Measurements from ENCODE around the gene CEP164.

GRCh38 chr11:117385471-117385870 is 57.8 kb downstream of the CEP164 start:
- TF ChIP-seq TAF1 (IDR thresholded peaks at IDR 0.05; ENCODE audit: borderline replicate concordance, insufficient read depth, low read length) (no peak), POLR2AphosphoS5 (IDR thresholded peaks at IDR 0.05; ENCODE audit: low read depth, low read length) (no peak), REST (IDR thresholded peaks at IDR 0.05; ENCODE audit: insufficient read depth in 1 of 2, low read depth in 2 of 2, low read length in 2 of 2) (no peak)
